ENCODE data around the gene ZNF189.

The ZNF189 gene

DNA sequence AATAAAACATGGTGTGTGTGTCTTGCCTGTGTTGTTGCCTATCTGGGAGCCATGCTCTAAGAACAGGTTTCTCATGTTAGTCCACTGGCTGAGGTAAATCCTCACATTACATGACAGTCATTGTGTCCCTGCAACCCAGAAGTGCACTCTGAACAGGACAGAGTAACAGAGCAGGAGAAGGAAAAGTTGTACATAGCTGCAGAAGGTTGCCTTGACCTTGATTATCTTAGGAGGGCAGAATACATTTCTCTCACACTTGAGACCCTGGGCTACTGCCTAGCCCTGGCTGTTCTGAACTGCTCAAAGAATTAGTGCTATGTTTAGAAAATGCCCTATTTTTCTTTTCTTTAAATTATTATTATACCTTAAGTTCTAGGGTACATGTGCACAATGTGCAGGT lies 16.9 kb downstream of the ZNF189 start:
- ChIA-PET CTCF (no interaction called here), POLR2A (ENCODE audit: low non-redundant PET) (no interaction called here)
- DNase-seq (ENCODE audit: low spot score) = no peak
- TF ChIP-seq, protein P1, sequence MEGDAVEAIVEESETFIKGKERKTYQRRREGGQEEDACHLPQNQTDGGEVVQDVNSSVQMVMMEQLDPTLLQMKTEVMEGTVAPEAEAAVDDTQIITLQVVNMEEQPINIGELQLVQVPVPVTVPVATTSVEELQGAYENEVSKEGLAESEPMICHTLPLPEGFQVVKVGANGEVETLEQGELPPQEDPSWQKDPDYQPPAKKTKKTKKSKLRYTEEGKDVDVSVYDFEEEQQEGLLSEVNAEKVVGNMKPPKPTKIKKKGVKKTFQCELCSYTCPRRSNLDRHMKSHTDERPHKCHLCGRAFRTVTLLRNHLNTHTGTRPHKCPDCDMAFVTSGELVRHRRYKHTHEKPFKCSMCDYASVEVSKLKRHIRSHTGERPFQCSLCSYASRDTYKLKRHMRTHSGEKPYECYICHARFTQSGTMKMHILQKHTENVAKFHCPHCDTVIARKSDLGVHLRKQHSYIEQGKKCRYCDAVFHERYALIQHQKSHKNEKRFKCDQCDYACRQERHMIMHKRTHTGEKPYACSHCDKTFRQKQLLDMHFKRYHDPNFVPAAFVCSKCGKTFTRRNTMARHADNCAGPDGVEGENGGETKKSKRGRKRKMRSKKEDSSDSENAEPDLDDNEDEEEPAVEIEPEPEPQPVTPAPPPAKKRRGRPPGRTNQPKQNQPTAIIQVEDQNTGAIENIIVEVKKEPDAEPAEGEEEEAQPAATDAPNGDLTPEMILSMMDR (conservative IDR thresholded peaks at IDR 0.05; ENCODE audit: low read depth) = no peak
- H3K27ac ChIP-seq = no peak overlapping the region

DNA sequence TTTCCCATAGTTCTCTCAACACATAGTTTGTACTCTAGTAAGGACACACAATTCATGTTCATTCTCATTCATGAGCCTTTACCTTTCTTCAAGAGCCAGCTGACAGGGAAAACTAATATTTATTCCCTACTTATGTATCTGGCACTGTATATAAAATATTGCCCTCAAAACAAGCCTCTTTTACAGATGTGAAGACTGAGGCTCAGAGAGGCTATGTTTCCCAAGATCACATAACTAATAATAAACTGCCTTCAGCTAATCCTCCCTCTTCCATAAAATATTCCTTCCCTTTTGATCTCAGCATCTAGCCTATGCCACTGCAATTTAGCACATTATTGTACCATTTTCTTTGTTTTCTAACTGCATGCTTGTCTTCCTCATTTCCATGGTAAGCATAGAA lies 18.7 kb downstream of the ZNF189 start:
- CTCF ChIA-PET = interaction anchor here (1.2 kb wide), 1 partner anchor 42 kb away, joined by 4 read pairs; no protein-coding TSS in a partner anchor
- TF ChIP-seq, protein P1 (conservative IDR thresholded peaks at IDR 0.05; ENCODE audit: low read depth) = no peak
- POLR2A ChIA-PET (ENCODE audit: low non-redundant PET) = no interaction called here
- no peak for DNase-seq (ENCODE audit: low spot score)
- H3K27ac ChIP-seq = no peak overlapping the region

DNA sequence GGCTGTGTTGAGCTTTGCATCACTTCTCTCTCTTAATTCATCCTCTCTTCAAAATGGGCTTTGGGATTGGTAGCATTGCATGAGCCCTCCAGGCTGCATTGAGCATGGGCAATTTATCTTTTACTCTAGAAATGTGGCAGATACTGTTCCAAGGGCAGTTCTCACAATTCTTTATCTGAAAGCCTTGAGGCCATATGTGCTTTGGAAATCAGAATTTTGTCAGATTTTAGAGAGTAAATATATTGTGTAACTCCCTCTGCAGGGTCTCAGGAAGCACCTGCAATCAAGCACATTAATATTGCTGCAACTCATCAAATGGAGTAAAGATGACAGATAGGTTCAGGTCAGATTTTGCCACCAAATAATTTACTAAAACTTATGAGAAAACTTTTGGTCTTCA lies 19.3 kb downstream of the ZNF189 start:
- DNase-seq (ENCODE audit: low spot score) = no peak
- POLR2A ChIA-PET (ENCODE audit: low non-redundant PET) = no interaction called here
- no peak overlapping the region for H3K27ac ChIP-seq
- TF ChIP-seq, protein P1 (conservative IDR thresholded peaks at IDR 0.05; ENCODE audit: low read depth) = no peak
- CTCF ChIA-PET = no interaction called here

DNA sequence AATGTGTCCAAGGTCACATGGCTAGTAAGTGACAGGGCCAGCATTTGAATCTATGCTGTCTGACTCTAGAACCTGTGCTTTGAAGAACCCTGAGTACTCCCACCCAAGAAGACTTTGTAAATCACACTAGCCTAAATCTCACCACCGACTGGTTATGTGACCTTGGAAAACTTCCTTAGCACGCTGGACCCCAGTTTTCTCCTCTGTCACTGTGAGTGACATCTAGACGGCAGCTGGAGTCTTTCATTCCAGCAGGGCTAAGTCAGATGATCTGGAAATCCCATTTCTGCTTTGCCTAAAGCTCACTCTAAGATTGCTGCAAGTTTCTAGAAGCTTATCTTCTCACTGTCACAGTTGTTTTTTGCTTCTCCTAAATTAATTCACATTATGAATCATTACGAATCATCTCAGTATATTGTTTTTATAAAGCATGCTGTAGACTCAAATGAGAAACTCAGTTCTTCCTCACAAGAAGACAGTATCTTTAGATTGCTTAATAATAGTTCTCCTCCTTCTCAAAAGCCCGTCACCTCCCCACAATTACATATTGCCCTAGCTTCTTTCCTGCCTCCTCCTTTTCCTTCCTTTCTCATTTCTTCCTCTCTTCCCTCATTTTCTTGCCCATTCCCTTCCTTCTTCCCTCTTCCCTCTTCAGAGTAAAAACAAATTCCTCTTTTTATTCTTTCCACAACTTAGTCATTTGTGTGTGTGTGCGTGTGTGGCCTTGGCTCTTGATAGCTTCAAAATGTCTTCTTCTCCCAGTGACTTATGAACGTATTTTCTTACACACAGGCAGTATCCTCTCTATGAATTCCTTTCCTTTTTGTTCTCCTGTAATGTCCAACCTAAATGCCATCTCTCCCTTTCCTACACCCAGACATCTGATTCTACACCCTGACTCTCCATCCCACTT lies 20.1 kb downstream of the ZNF189 start:
- ChIA-PET CTCF (no interaction called here), POLR2A (ENCODE audit: low non-redundant PET) (no interaction called here)
- TF ChIP-seq, protein P1 (conservative IDR thresholded peaks at IDR 0.05; ENCODE audit: low read depth) = no peak
- no peak overlapping the region for H3K27ac ChIP-seq
- DNase-seq (ENCODE audit: low spot score) = no peak

DNA sequence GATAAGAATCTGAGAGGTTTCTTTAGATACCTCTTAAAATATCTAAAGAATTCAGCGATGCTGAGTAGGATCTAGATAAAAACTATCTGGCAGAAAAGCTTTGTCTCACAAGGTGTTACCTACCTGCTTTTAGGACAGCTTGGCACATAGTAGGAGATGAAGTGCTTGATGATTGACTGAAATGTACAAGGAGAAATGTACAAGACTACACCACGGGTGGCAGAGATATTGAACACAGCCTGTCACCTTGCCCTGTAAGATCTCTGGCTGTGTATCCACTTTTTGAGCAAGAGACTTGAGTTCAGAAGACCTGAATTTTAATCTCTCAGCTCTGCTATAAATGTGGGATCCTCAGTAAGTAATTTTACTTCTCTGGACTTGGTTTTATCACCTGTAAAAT lies 21.2 kb downstream of the ZNF189 start:
- ChIA-PET CTCF (interaction anchor here (0.6 kb wide), 1 partner anchor 300 kb away, joined by 3 read pairs; no protein-coding TSS in a partner anchor), POLR2A (ENCODE audit: low non-redundant PET) (no interaction called here)

DNA sequence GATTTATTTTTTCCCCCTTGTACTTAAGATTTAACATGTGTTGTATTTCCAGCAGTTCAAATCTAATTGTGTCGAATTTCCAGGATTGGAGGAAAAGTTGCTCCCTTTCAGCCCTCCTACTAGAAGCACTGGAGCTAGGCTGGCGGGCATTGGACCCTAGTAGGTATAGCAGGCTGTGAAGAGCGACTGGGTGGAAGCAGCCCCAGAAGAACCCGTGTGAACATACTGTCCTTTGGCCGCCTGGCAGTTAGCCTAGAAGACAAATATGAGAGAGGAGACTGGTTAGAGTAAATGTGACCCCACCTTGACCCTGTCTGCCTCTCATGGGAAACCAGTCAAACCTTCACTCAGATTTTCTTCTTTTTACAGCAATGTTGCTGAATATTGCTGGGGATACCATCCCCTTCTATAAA lies 23.0 kb downstream of the ZNF189 start:
- no peak overlapping the region for H3K27ac ChIP-seq
- CTCF ChIA-PET = no interaction called here
- DNase-seq (ENCODE audit: low spot score) = no peak
- TF ChIP-seq, protein P1 (conservative IDR thresholded peaks at IDR 0.05; ENCODE audit: low read depth) = no peak
- POLR2A ChIA-PET (ENCODE audit: low non-redundant PET) = no interaction called here

More for the DNA sequence above, 21.2 kb downstream of the ZNF189 start:
- H3K27ac ChIP-seq = no peak overlapping the region
- TF ChIP-seq, protein P1 (conservative IDR thresholded peaks at IDR 0.05; ENCODE audit: low read depth) = no peak
- DNase-seq (ENCODE audit: low spot score) = no peak

Data from RWPE1 (cell line).